Activated CD4-positive, CD25-positive, alpha-beta regulatory T cell treated with anti-CD3 and anti-CD28 coated beads, Interleukin-2, amount 50 U/mL, for 16 hours (primary cell): ENCODE data around the gene PEDS1.
"Not testable (repeated sequence)": the region's sequence is repeated elsewhere in the genome, so short reads cannot be mapped to it uniquely, and the experiment has no call there.

Experiments
- DNase-seq: peaks from one replicate; pipeline ENCODE4 v3.0.0-alpha.2; 2020; ENCODE audit warnings: low read depth, low spot score

Gene PEDS1

DNA sequence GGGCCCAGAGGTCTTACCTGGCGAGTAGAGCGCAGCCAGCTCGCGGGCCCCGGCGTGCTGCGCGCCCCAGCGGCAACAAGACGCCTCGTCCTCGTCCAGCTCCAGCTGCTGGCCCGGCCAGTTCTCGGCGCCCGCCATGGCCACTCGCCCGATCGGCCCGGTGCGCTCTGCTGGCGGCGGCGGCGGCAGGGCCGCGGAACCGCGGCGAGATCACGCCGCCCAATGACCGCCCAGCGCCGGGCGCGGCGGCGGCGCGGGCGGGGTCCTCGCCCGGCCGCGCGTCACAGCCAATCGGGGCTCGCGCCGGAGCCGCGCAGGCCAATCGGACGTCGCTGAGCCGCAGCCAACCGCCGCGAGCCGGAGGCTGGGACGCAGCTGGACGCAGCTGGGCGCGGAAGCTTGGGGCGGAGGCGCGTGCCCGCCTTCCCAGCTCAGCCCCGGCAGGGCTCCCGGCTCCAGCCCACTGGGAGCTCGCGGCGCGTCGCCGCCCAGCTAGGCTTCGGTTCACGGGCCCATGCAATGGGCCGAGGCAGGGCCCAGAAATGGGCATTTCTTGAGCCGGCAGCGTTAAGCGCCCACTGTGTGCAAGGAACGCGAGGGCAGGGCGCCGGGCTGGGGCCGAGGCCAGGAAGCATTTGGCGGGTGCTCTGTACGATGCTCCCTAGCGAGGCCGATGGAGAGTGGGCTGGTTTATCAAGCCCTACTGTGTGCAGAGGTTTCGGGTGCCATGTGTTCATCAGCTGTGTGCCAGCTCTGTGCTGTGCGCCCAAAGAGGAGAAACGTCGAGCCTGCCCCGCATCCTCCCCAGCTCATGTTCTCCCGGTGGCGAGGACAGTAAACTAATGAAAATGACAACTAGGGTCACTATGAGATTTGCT, at the start of gene PEDS1:
PEDS1 (minus strand) TSS at position 224 of the 878 bp plus-strand sequence; CDS start at position 138, 86 bp downstream.
- peak; percentile 62 for DNase-seq

DNA sequence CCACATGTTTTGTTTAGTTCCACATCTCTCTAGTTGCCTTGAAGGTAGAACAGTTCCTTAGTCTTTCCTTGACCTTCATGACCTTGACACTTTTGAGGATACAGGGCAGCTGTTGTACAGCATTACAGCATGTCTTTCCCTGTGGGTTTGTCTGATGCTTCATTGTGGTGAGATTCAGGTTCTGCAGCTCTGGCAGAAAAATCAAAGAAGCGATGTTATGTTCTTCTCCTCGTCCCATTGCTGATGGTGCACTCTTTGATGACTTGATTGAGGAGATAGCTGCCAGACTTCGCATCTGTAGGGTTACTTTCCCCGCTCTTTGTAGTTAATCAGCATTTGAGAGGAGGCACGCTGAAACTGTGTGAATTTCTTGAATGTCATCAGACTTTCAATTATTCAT, 49.2 kb upstream of the PEDS1 start:
- DNase-seq, result no peak

DNA sequence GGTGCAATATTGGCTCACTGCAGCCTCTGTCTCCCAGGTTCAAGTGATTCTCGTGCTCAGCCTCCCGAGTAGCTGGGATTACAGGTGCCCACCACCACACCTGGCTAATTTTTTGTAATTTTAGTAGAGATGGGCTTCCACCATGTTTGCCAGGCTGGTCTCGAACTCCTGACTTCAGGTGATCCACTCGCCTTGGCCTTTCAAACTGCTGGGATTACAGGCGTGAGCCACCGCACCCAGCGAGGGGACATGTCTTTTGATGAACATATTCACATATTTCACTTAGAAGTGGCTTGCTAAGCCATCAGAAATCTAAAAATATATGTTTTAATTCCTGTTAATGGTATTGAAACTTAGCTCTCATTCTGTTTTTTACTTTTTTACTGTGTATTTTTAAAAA, 48.2 kb upstream of the PEDS1 start:
- not testable (repeated sequence) for DNase-seq

DNA sequence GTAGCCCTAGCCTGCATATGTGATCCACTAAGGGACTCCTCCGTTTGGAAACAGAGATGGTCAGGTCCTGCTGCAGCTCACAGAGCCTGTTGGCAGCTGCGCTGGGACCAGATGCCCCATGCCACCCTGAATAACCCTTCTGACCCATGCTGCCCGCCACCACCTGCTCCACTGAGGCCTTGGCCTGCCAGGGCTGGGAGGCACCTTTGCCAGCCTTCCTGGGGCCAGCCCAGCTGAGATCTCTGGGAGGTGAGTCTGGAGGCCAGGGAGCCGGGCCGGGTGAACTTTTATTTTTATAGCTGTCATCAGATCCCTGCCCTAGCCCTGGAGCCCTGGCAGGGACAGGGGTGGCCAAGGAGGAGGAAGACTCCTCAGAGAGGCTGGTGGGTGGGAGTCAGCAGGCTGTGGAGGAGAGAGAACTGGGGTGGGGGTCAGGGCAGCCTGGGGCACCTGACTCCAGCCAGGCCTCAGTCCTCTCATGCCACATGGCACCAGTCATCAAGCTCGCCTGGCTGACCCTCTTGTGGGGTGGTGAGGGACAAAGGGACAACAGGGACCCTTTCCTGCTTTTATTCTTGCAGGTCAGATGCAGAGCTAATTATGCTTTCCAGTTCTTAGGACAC, 47.1 kb upstream of the PEDS1 start:
- DNase-seq, result no peak

DNA sequence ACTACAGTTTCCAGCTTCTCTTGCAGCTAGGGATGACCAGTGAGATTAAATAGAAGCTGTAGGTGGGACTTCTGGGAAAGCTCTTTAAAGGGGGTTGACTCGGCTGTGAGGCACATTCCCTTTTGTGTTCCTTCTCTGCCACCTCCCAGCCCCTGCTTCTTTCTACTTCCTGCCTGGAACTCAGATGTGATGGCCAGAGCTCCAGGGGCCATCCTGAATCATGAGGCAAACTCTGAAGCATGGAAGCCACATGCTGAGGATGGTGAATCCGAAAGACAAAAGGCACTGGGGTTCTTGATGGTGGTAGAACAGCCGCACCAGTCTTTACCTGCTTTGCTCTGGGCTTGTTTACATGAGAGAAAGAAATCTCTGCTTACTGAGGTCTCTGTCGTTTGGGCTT, 46.2 kb upstream of the PEDS1 start:
- DNase-seq, result no peak

DNA sequence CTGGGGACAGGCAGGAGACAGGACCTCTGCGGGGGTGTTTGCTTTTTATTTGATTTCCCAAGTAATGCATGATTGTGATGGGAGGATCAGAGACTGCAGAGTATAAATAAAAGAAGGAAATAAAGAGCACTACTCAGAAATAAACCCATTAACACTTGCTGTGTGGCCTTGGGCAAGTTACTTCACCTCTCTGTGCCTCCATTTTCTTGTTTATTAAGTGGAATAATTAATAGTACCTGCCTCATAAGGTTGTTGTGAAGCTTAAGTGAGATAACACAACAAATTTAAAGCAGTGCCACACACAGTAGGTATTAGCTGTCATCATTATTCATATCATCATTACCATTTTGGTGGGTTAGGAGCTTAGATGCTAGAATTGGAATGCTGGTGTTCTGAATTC, 45.2 kb upstream of the PEDS1 start:
- no peak for DNase-seq

DNA sequence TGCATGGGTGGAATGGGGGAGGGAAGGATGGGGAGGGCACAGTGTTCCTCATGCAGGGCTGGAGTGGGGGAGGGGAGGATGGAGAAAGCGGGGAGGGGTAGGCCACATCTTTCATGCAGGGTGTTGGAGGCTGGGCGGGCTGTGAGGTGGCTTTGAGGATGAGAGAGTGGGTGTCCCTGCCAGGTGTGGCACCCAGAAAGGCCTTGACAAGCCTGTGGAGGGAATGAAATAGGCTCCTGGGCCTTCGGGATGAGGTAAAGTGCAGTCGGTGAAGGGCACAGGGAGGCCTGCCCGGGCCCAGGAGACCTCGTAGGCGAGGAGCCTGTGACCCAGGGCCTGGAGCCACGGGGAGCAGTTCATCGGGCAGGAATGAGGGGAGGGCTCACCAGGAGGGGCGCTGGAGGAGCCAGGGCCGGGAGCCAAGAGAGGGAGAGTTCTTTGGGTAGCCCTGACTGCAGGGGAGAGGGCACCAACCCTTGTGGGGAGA, 44.7 kb upstream of the PEDS1 start:
- DNase-seq, result no peak

GRCh38 chr20:50197463-50198179, 44.1 kb upstream of the PEDS1 start:
- DNase-seq, result no peak

DNA sequence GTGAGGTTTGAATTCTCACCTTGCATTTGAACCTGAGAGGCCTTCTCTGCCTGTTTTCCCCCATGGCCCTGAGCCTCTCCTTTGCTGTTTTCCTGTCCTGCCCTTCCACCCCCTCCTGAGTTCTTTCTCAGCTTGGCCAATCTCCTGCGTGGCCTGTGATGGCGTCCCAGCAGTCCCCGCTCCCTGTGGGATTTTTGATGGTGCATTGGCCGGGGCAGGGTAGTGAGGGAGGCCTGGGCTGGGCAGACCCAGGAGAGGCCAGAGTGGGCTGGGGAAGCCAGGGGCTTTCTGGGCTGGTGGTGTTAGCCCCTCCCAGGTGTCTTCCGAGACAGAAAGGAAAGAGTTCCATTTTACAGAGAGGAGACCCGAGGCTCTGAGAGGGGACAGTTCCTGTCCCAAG, 43.4 kb upstream of the PEDS1 start:
- DNase-seq, result no peak

DNA sequence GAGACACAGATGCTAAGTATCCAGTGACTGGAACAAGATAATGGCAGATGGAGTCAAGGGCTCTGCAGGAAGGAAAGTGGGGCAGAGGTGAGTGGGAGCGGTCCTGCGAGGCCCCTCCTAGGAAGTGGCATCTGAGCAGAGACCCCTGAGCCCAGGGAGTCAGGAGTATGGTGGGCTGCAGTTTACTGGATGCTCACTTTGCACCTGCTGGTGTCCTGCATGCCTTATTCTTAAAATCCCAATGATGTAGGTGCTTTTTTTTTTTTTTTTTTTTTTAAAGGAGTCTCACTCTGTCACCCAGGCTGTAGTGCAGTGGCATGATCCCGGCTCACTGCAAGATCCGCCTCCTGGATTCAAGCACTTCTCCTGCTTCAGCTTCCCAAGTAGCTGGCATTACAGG, 42.7 kb upstream of the PEDS1 start:
- no peak for DNase-seq

DNA sequence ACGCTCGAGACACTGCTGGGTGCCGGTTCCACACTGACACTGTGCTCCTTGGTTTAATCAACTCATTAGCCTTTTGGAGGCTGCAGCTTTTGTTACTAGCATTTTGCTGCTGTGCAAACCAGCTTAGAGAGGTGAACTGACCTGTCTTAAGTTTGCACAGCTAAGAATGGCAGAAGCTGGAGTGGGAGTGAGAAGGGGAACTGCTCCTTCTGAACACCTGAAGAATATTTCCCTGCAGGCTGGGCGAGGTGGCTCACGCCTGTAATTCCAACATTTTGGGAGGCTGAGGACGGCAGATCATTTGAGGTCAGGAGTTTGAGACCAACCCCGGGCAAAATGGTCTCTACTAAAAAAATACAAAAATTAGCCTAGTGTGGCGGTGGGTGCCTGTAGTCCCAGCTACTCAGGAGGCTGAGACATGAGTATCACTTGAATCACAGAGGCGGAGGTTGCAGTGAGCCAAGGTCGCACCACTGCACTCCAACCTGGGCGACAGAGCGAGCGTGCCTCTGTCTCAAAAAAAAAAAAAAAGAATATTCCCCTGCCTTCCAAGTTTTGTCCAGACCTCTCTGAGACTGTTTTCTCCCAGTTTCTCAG, 42.1 kb upstream of the PEDS1 start:
- no peak for DNase-seq

DNA sequence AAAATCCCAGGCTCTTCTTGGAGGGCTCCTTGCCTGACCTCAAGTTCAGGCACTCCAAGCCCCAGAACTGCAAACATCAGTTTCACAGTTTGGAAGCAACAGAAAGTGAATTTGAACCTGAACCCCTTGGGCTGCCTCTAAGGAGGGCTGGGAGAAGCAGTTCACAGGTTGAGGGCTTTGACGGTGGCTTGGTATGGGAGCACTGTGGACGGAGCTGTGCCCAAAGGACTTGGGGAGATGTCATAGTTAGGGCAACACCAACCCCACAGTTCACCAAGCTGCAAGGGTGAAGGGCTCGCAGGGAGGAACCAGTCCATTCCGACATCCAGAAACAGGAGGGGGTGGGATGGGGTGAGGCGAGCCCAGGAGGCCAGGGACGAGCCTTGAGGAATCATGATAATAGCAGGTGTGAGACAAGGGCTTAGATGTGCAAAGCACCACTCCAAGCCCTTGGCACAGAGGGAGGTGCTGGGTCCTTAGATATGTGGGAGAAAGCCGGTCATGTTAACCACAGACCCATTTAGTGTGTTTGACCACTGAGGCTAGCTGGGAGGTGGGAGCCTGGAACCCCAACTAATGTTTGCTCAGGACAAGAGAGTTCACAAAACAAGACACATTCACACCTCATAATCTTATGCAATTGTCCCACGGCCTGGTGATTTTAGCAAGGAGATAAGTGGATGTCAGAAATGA, 41.5 kb upstream of the PEDS1 start:
- no peak for DNase-seq

GRCh38 chr20:50194422-50194830, 40.9 kb upstream of the PEDS1 start:
- DNase-seq, result no peak

DNA sequence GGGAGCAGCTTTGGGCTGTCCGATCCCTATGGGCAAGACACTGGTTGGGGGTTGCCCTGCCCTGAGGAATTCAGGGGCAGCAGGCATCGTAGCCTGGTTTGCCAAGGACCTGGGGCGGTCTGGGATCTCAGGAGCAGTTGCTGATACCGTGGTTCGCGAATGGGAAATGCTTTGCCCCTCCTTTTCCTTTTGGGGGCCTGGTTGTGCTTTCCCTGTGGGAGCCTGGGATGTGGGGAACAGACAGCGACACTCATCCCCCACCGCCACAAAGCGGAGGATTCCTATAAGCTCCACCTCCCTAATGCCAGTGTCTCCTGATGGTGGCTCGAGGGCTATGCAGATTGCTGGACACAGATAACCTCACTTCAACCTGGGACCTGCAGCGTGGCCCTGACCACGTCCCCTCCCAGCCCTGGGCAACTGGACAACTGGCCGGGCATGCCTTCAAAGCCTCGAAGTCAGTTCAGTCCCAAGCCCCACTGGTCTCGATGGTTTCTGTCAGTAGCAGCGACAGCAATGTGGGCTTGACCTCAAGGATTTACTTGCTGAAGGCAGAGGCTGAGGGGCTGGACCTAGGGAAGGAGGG, 40.4 kb upstream of the PEDS1 start:
- no peak for DNase-seq

DNA sequence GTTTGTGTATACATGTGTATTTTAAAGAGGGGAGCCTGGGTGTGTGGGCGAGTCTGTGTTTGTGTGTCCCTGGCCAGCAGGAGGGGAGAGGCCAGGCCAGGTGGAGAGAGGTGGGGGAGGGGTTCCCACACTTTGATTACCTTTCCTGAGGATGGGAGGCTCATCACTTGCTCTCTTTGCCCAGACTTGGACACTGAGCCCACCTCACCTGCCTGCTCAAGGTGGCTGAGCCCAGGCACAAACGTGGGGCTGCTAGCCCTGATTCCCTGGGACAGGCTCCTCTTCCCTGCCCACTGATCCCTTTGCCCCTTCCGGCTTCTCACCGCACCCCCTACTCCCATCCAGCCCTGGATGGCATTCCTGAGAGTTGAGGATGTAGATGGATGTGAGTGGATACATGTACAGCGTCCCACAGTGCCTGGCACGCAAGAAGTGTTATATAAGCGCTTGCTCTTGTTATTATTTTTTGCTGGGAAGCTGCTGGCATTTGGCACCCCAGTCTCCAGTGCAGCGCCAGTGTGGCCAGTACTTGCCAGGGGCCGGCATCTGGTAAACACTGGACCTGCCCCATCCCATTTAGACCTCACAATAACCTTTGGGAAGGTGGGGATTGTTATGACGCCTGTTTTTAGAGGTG, 39.8 kb upstream of the PEDS1 start:
- DNase-seq, result no peak

DNA sequence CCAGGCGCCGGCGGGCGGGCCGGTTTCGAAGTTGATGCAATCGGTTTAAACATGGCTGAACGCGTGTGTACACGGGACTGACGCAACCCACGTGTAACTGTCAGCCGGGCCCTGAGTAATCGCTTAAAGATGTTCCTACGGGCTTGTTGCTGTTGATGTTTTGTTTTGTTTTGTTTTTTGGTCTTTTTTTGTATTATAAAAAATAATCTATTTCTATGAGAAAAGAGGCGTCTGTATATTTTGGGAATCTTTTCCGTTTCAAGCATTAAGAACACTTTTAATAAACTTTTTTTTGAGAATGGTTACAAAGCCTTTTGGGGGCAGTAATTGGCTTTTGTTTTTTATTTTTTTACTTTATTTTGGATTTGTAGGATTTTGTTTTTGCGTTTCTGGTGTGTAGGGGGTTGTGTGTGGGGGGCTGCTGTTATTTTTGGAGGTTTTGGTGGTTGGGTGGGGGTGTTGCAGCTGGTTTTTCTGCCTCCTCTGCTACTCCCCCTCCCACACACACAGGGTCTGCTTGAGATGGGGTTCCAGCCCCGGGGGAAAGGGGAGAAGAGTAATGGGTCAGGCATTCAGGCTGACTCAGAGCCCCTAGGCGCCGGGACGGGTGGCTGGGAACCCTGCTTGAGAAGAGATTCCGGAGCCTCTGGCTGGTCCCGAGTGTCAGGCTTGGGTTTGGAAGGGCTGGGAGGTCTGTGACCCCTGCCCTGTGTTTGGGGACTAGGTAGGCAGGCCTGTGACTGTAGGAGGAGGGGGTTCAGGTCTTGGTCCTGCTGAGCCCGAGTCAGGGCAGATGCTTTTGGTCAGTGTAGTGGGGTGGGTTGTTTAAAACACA, 39.1 kb upstream of the PEDS1 start:
- DNase-seq, result peak; percentile 66

- DNase-seq, result no peak
Measured at GRCh38 chr20:50191544-50192363, 38.2 kb upstream of the PEDS1 start.

GRCh38 chr20:50191065-50191543, 37.6 kb upstream of the PEDS1 start:
- DNase-seq, result peak; percentile 28
